NCI-H460 (cell line): ENCODE data around the gene CCL27. TPM values are rescaled to one million over a fixed set of nuclear protein-coding genes. Genes with fewer than 3 reads are reported as not detected.

Experiments
- DNase-seq: peaks from one replicate; pipeline ENCODE4 v3.0.0-alpha.2; 2016; ENCODE audit warnings: low read depth; ENCODE audit errors: extremely low read depth
- small RNA-seq, 2 experiments: library from RNA; depleted of rRNA; stranded (forward); fragments of <200 nt; gene quantifications; one replicate each; pipeline ENCODE3, GENCODE V24; 2014
- total RNA-seq: library from RNA; depleted of rRNA; stranded (reverse); fragments of >200 nt; shearing (Covaris generic); gene quantifications from 2 replicates; pipeline ENCODE4 v1.2.3, GENCODE V29; 2014; rRNA removed

The CCL27 gene
- total RNA-seq, 1 experiment from 2014 or later, result 0.47 TPM

- no peak for DNase-seq
These were observed 33.6 kb downstream of the CCL27 start, which contains the start of gene ARID3C for GRCh38 chr9:34628656-34629490. TSS of gene ARID3C (minus strand) at chr9:34629066. CDS start at chr9:34628014, 1,052 bp downstream.

GRCh38 chr9:34627716-34628655 is 34.5 kb downstream of the CCL27 start:
- DNase-seq, result no peak

GRCh38 chr9:34625186-34625486 is 37.3 kb downstream of the CCL27 start:
- no peak for DNase-seq

GRCh38 chr9:34624475-34625185 is 37.8 kb downstream of the CCL27 start:
- no peak for DNase-seq

GRCh38 chr9:34623374-34624235 is 38.9 kb downstream of the CCL27 start:
- DNase-seq, result no peak

- DNase-seq, result peak; percentile 83
These were observed 42.1 kb downstream of the CCL27 start, which contains the start of gene DCTN3 for GRCh38 chr9:34620061-34620994. TSS of gene DCTN3 (minus strand) at chr9:34620495. CDS start at chr9:34620464, 31 bp downstream.

GRCh38 chr9:34615132-34615531 is 47.3 kb downstream of the CCL27 start:
- no peak for DNase-seq

GRCh38 chr9:34612788-34613390 is 49.6 kb downstream of the CCL27 start:
- peak; percentile 68 for DNase-seq

Small RNA genes lying within 50 kb of the gene (small RNA-seq; reads per million reads assigned to genes)
- gene CCL27, result 0 reads per million in 2 experiments

Other genes with a start within 250 kb of the CCL27 start
- gene FAM219A, start 204.1 kb downstream of the CCL27 start, total RNA-seq, result 7.7 and 9.3 TPM in 2 replicates
- 0.25 TPM in 1 of 2 replicates, not detected in the other for gene DNAI1, start 203.9 kb downstream of the CCL27 start, total RNA-seq
- gene ENHO, start 139.7 kb downstream of the CCL27 start, total RNA-seq, result not detected in 2 replicates
- gene CNTFR, start 72.9 kb downstream of the CCL27 start, total RNA-seq, result 0.17 TPM in 1 of 2 replicates, not detected in the other
- gene RPP25L, start 50.6 kb downstream of the CCL27 start, total RNA-seq, result 27.3 and 40.0 TPM in 2 replicates
- gene DCTN3, start 42.2 kb downstream of the CCL27 start, total RNA-seq, result 32.3 and 41.3 TPM in 2 replicates
- gene ARID3C, start 33.6 kb downstream of the CCL27 start, total RNA-seq, result not detected in 2 replicates
- gene SIGMAR1, start 24.9 kb downstream of the CCL27 start, total RNA-seq, result 80.3 and 83.5 TPM in 2 replicates
- gene GALT, start 16.0 kb downstream of the CCL27 start, total RNA-seq, result 14.0 and 16.0 TPM in 2 replicates
- gene IL11RA, start 10.5 kb downstream of the CCL27 start, total RNA-seq, result 2.2 and 3.3 TPM in 2 replicates
- not detected in 2 replicates for gene CCL19, start 28.6 kb upstream of the CCL27 start, total RNA-seq
- gene CCL21, start 47.5 kb upstream of the CCL27 start, total RNA-seq, result not detected in 2 replicates